Pons (tissue), 1 donor: ENCODE results near the gene PGRMC2.

ENCODE experiments used
- DNase-seq: peaks from one replicate; pipeline ENCODE4 v3.0.0-alpha.2; 2016; ENCODE audit warnings: low spot score

PGRMC2 gene

DNA sequence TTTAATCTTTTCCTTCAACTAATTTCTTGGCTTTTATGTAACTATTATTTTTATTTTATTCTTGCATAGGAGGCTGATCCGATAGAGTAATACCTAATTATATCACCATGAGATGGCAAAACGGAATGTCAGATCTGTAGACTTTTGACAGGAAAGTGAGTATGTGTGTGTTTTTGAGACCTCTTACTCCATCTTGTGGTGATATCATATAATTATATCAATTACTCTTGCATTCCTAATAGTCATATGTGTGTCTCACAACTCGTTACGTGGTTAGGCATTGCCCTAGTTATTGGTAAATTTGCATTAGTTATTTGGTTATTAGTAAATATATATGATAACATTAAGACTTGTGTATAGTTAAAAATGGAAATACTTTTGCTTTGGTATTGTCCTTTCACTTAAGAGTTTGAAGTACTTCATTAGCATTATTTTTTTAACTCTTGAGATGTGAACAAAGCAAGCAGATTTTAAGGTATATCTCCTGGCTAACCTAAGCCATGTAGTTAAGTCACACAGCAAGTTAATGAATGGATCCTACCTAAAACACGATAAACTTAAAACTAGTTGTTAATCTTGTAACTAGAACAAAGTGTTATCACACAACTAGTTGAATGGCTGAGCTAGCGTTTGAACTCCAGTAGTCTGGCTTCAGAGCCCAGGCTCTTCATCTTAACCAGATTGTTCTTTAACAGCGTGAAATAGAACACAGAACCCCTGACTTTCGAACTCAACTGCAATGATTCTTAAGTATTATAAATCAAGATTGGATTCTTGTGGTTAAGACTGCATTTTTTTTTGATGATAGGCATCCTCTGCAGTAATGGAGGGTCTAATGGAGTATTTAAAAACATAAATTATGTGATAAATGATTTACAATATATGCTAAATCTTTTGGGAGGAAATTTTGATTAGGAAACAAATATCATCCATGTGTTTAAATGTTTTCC, 67.1 kb downstream of the PGRMC2 start:
- DNase-seq = peak; percentile 26
